ENCODE data around the gene SLC1A2. TPM values are rescaled to one million over a fixed set of nuclear protein-coding genes. Genes with fewer than 3 reads are reported as not detected.
"Not testable (repeated sequence)": the region's sequence is repeated elsewhere in the genome, so short reads cannot be mapped to it uniquely, and the experiment has no call there.

Gene SLC1A2
- total RNA-seq, 2 donors from 2014 or later, result 7.1 to 13.5 TPM

GRCh38 chr11:35227576-35228327 is 191.6 kb downstream of the SLC1A2 start:
- Histone ChIP-seq H3K27me3 (ENCODE audit: control insufficient read depth, insufficient read depth, low read length, poor library complexity, severe bottlenecking) (no peaks in the 10 kb centered on the region), H3K9me3 (ENCODE audit: control insufficient read depth, low read length) (no peaks in the 10 kb centered on the region), H3K36me3 (ENCODE audit: control insufficient read depth, insufficient read depth, low read length) (no peaks in the 10 kb centered on the region), H3K4me3 (ENCODE audit: low read length) (no peak overlapping the region), H3K27ac (ENCODE audit: low read depth, low read length) (no peak overlapping the region), H3K4me1 (ENCODE audit: control insufficient read depth, insufficient read depth, low read length) (no peaks in the 10 kb centered on the region), H3K9ac (ENCODE audit: extremely low read depth, low read length, poor library complexity, severe bottlenecking) (no peak overlapping the region)
- WGBS, 2 experiments (ENCODE audit: insufficient coverage in 1 of 2, insufficient read length in 1 of 2), result 92 to 100% methylated on average over 1 to 5 of the region's 5 CpGs
- TF ChIP-seq CTCF (conservative IDR thresholded peaks at IDR 0.05), result no peak
- Mint-ChIP-seq H3K36me3 (ENCODE audit: low read depth) (no peaks in the 10 kb centered on the region), H3K27ac (no peak overlapping the region), H3K9me3 (no peaks in the 10 kb centered on the region), H3K4me1 (no peaks in the 10 kb centered on the region), H3K4me3 (no peak overlapping the region), H3K27me3 (ENCODE audit: insufficient read depth) (peaks cover 6% of the 10 kb centered on the region)
- DNase-seq, result no peak

GRCh38 chr11:35226756-35227155 is 192.6 kb downstream of the SLC1A2 start:
- not testable (repeated sequence) for H3K27ac Mint-ChIP-seq; H3K4me3 Mint-ChIP-seq; H3K4me3 ChIP-seq (ENCODE audit: low read length); H3K4me1 Mint-ChIP-seq; H3K36me3 Mint-ChIP-seq (ENCODE audit: low read depth); DNase-seq; H3K9me3 Mint-ChIP-seq; H3K9ac ChIP-seq (ENCODE audit: extremely low read depth, low read length, poor library complexity, severe bottlenecking); H3K27ac ChIP-seq (ENCODE audit: low read depth, low read length); H3K27me3 ChIP-seq (ENCODE audit: control insufficient read depth, insufficient read depth, low read length, poor library complexity, severe bottlenecking); H3K9me3 ChIP-seq (ENCODE audit: control insufficient read depth, low read length); H3K27me3 Mint-ChIP-seq (ENCODE audit: insufficient read depth); H3K36me3 ChIP-seq (ENCODE audit: control insufficient read depth, insufficient read depth, low read length); H3K4me1 ChIP-seq (ENCODE audit: control insufficient read depth, insufficient read depth, low read length)
- 83 to 98% methylated on average over 3 to 6 of the region's 6 CpGs for WGBS, 2 experiments (ENCODE audit: insufficient coverage in 1 of 2, insufficient read length in 1 of 2)

GRCh38 chr11:35225946-35226520 is 193.3 kb downstream of the SLC1A2 start:
- Mint-ChIP-seq H3K36me3 (ENCODE audit: low read depth) (no peaks in the 10 kb centered on the region), H3K27me3 (ENCODE audit: insufficient read depth) (peaks cover 8% of the 10 kb centered on the region), H3K27ac (no peak overlapping the region)

More at GRCh38 chr11:35225946-35226520, 193.3 kb downstream of the SLC1A2 start:
- Mint-ChIP-seq H3K9me3 (no peaks in the 10 kb centered on the region), H3K4me1 (no peaks in the 10 kb centered on the region), H3K4me3 (no peak overlapping the region)
- H3K36me3 ChIP-seq (ENCODE audit: control insufficient read depth, insufficient read depth, low read length), result no peaks in the 10 kb centered on the region
- no peaks in the 10 kb centered on the region for H3K27me3 ChIP-seq (ENCODE audit: control insufficient read depth, insufficient read depth, low read length, poor library complexity, severe bottlenecking)
- H3K9ac ChIP-seq (ENCODE audit: extremely low read depth, low read length, poor library complexity, severe bottlenecking), result no peak overlapping the region
- no peak overlapping the region for H3K27ac ChIP-seq (ENCODE audit: low read depth, low read length)
- H3K4me3 ChIP-seq (ENCODE audit: low read length), result no peak overlapping the region
- 98% methylated on average over 2 of the region's 3 CpGs; no CpG with 5 or more reads in 1 of the 2 experiments for WGBS, 2 experiments (ENCODE audit: insufficient coverage in 1 of 2, insufficient read length in 1 of 2)
- no peak for DNase-seq
- TF ChIP-seq CTCF (conservative IDR thresholded peaks at IDR 0.05), result no peak
- no peaks in the 10 kb centered on the region for H3K4me1 ChIP-seq (ENCODE audit: control insufficient read depth, insufficient read depth, low read length)
- no peaks in the 10 kb centered on the region for H3K9me3 ChIP-seq (ENCODE audit: control insufficient read depth, low read length)
